ENCODE data around the gene KCNF1. TPM values are rescaled to one million over a fixed set of nuclear protein-coding genes. Genes with fewer than 3 reads are reported as not detected.

KCNF1 gene
- total RNA-seq, 2 donors from 2014 or later = 5.2 to 17.0 TPM

- H3K9me3 ChIP-seq (ENCODE audit: control insufficient read depth, low read length) = peaks cover 18% of the 10 kb centered on the region
- no peaks in the 10 kb centered on the region for H3K27me3 ChIP-seq (ENCODE audit: control insufficient read depth, insufficient read depth, low read length, poor library complexity, severe bottlenecking)
- H3K9ac ChIP-seq (ENCODE audit: extremely low read depth, low read length, poor library complexity, severe bottlenecking) = no peak overlapping the region
- Mint-ChIP-seq H3K9me3 (peaks cover 12% of the 10 kb centered on the region), H3K4me1 (peaks cover 30% of the 10 kb centered on the region), H3K36me3 (ENCODE audit: low read depth) (peaks cover 3% of the 10 kb centered on the region), H3K27me3 (ENCODE audit: insufficient read depth) (no peaks in the 10 kb centered on the region), H3K27ac (no peak overlapping the region), H3K4me3 (no peak overlapping the region)
- DNase-seq = no peak
- 100% methylated on average over 1 of the region's 1 CpG; no CpG with 5 or more reads in 1 of the 2 experiments for WGBS, 2 experiments (ENCODE audit: insufficient coverage in 1 of 2, insufficient read length in 1 of 2)
- no peaks in the 10 kb centered on the region for H3K36me3 ChIP-seq (ENCODE audit: control insufficient read depth, insufficient read depth, low read length)
- H3K27ac ChIP-seq (ENCODE audit: low read depth, low read length) = no peak overlapping the region
- H3K4me3 ChIP-seq (ENCODE audit: low read length) = peak overlapping the region; percentile 46
- TF ChIP-seq, protein P1, sequence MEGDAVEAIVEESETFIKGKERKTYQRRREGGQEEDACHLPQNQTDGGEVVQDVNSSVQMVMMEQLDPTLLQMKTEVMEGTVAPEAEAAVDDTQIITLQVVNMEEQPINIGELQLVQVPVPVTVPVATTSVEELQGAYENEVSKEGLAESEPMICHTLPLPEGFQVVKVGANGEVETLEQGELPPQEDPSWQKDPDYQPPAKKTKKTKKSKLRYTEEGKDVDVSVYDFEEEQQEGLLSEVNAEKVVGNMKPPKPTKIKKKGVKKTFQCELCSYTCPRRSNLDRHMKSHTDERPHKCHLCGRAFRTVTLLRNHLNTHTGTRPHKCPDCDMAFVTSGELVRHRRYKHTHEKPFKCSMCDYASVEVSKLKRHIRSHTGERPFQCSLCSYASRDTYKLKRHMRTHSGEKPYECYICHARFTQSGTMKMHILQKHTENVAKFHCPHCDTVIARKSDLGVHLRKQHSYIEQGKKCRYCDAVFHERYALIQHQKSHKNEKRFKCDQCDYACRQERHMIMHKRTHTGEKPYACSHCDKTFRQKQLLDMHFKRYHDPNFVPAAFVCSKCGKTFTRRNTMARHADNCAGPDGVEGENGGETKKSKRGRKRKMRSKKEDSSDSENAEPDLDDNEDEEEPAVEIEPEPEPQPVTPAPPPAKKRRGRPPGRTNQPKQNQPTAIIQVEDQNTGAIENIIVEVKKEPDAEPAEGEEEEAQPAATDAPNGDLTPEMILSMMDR (conservative IDR thresholded peaks at IDR 0.05) = no peak
- peaks cover 12% of the 10 kb centered on the region for H3K4me1 ChIP-seq (ENCODE audit: control insufficient read depth, insufficient read depth, low read length)
These were observed 39.8 kb upstream of the KCNF1 start for GRCh38 chr2:10871978-10872377.

DNA sequence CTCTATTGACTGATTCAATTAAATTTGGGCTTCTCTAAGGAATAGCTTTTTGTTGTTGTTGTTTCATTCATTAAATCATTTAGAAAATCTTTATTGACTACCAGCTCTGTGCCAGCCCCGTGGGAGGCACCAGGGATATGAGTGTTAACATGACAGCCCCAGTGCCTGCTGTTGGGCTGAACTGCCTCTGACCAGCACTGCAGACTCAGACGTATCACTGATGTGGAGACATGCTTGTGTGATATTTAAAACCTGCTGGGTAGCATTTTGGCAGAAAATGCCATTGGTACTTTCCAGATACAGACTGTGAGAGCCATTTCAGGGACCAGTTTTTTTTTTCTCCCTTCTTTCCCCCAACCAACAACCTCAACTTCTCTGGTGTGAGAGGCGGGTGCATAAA lies 38.6 kb upstream of the KCNF1 start:
- no peak overlapping the region for H3K27ac Mint-ChIP-seq

GRCh38 chr2:10873790-10874437 lies 37.8 kb upstream of the KCNF1 start:
- no peak overlapping the region for H3K9ac ChIP-seq (ENCODE audit: extremely low read depth, low read length, poor library complexity, severe bottlenecking)
- no peak overlapping the region for H3K4me3 ChIP-seq (ENCODE audit: low read length)
- peak; percentile 51 for DNase-seq
- Mint-ChIP-seq H3K36me3 (ENCODE audit: low read depth) (peaks cover 3% of the 10 kb centered on the region), H3K27me3 (ENCODE audit: insufficient read depth) (no peaks in the 10 kb centered on the region), H3K9me3 (peaks cover 12% of the 10 kb centered on the region), H3K4me1 (peaks cover 43% of the 10 kb centered on the region), H3K27ac (peak overlapping the region; percentile 35), H3K4me3 (no peak overlapping the region)
- TF ChIP-seq, protein P1 (conservative IDR thresholded peaks at IDR 0.05) = no peak
- H3K9me3 ChIP-seq (ENCODE audit: control insufficient read depth, low read length) = peaks cover 18% of the 10 kb centered on the region
- no peak overlapping the region for H3K27ac ChIP-seq (ENCODE audit: low read depth, low read length)
- H3K36me3 ChIP-seq (ENCODE audit: control insufficient read depth, insufficient read depth, low read length) = no peaks in the 10 kb centered on the region
- WGBS, 2 experiments (ENCODE audit: insufficient coverage in 1 of 2, insufficient read length in 1 of 2) = 67 to 78% methylated on average over 8 to 9 of the region's 9 CpGs
- no peaks in the 10 kb centered on the region for H3K27me3 ChIP-seq (ENCODE audit: control insufficient read depth, insufficient read depth, low read length, poor library complexity, severe bottlenecking)
- peaks cover 12% of the 10 kb centered on the region for H3K4me1 ChIP-seq (ENCODE audit: control insufficient read depth, insufficient read depth, low read length)

More for the DNA sequence above, 38.6 kb upstream of the KCNF1 start:
- peaks cover 18% of the 10 kb centered on the region for H3K9me3 ChIP-seq (ENCODE audit: control insufficient read depth, low read length)
- no peak for DNase-seq
- no peaks in the 10 kb centered on the region for H3K27me3 ChIP-seq (ENCODE audit: control insufficient read depth, insufficient read depth, low read length, poor library complexity, severe bottlenecking)
- Mint-ChIP-seq H3K9me3 (peaks cover 12% of the 10 kb centered on the region), H3K4me3 (no peak overlapping the region), H3K27me3 (ENCODE audit: insufficient read depth) (no peaks in the 10 kb centered on the region), H3K36me3 (ENCODE audit: low read depth) (peaks cover 3% of the 10 kb centered on the region), H3K4me1 (peaks cover 40% of the 10 kb centered on the region)
- H3K36me3 ChIP-seq (ENCODE audit: control insufficient read depth, insufficient read depth, low read length) = no peaks in the 10 kb centered on the region
- H3K27ac ChIP-seq (ENCODE audit: low read depth, low read length) = no peak overlapping the region
- no peak overlapping the region for H3K9ac ChIP-seq (ENCODE audit: extremely low read depth, low read length, poor library complexity, severe bottlenecking)
- peak overlapping the region; percentile 46 for H3K4me3 ChIP-seq (ENCODE audit: low read length)
- TF ChIP-seq, protein P1 (conservative IDR thresholded peaks at IDR 0.05) = no peak
- peaks cover 12% of the 10 kb centered on the region for H3K4me1 ChIP-seq (ENCODE audit: control insufficient read depth, insufficient read depth, low read length)
- 86 to 93% methylated on average over 3 of the region's 3 CpGs for WGBS, 2 experiments (ENCODE audit: insufficient coverage in 1 of 2, insufficient read length in 1 of 2)

Data from endodermal cell (in vitro differentiated cells).